H9 (cell line): ENCODE data around the gene KATNIP. TPM values are rescaled to one million over a fixed set of nuclear protein-coding genes. Genes with fewer than 3 reads are reported as not detected.

Source experiments
- DNase-seq: peaks from one replicate; pipeline ENCODE4 v3.0.0-alpha.2; 2017
- H2AFZ ChIP-seq: one replicate; pipeline ENCODE4 v1.6.1; 2013; ENCODE audit warnings: mild to moderate bottlenecking, low read length, control low read depth, moderate library complexity
- H2AK5ac ChIP-seq: 2 replicates; pipeline ENCODE4 v1.6.1; 2013; ENCODE audit warnings: low read length, control low read depth, mixed read lengths; ENCODE audit not compliant: insufficient read length
- H2BK120ac ChIP-seq: one replicate; pipeline ENCODE4 v1.6.1; 2013; ENCODE audit warnings: low read depth, mild to moderate bottlenecking, low read length, control low read depth, inconsistent platforms; ENCODE audit not compliant: poor library complexity, severe bottlenecking
- H2BK12ac ChIP-seq: 2 replicates; pipeline ENCODE4 v1.6.1; 2013; ENCODE audit warnings: low read length, control low read depth, mixed read lengths, low read depth; ENCODE audit not compliant: insufficient read length
- H2BK15ac ChIP-seq: 2 replicates; pipeline ENCODE4 v1.6.1; 2013; ENCODE audit warnings: low read depth, low read length, control low read depth
- H2BK20ac ChIP-seq: one replicate; pipeline ENCODE4 v1.6.1; 2013; ENCODE audit warnings: low read depth, mild to moderate bottlenecking, low read length, control low read depth, inconsistent platforms; ENCODE audit not compliant: poor library complexity, severe bottlenecking
- H2BK5ac ChIP-seq: 2 replicates; pipeline ENCODE4 v1.6.1; 2013; ENCODE audit warnings: low read length, control low read depth, mixed read lengths; ENCODE audit not compliant: insufficient read length
- H3K14ac ChIP-seq: 2 replicates; pipeline ENCODE4 v1.6.1; 2013; ENCODE audit warnings: low read length, control low read depth; ENCODE audit not compliant: insufficient read depth
- H3K18ac ChIP-seq: 2 replicates; pipeline ENCODE4 v1.6.1; 2013; ENCODE audit warnings: low read depth, mild to moderate bottlenecking, mixed read lengths, low read length, control low read depth; ENCODE audit not compliant: insufficient read length
- H3K23ac ChIP-seq: 2 replicates; pipeline ENCODE4 v1.6.1; 2013; ENCODE audit warnings: low read length, control low read depth, mixed read lengths, low read depth; ENCODE audit not compliant: insufficient read length
- H3K23me2 ChIP-seq: 2 replicates; pipeline ENCODE4 v1.6.1; 2013; ENCODE audit warnings: low read depth, mild to moderate bottlenecking, mixed read lengths, low read length, control low read depth; ENCODE audit not compliant: insufficient read length, poor library complexity, severe bottlenecking
- H3K27ac ChIP-seq: 2 replicates; pipeline ENCODE4 v1.5.1; 2013; ENCODE audit warnings: low read length, control low read depth, mixed read lengths, low read depth; ENCODE audit not compliant: insufficient read length
- H3K27me3 ChIP-seq: 2 replicates; pipeline ENCODE4 v1.6.1; 2013; ENCODE audit warnings: low read length, control low read depth, inconsistent platforms; ENCODE audit not compliant: insufficient read depth
- H3K4ac ChIP-seq: 2 replicates; pipeline ENCODE4 v1.6.1; 2013; ENCODE audit warnings: low read depth, mild to moderate bottlenecking, control low read depth, inconsistent platforms, low read length, moderate library complexity
- H3K4me1 ChIP-seq: 2 replicates; pipeline ENCODE4 v1.6.1; 2013; ENCODE audit warnings: low read length, control low read depth, inconsistent platforms; ENCODE audit not compliant: insufficient read depth
- H3K4me2 ChIP-seq: 2 replicates; pipeline ENCODE4 v1.6.1; 2013; ENCODE audit warnings: low read length, control low read depth, mixed read lengths; ENCODE audit not compliant: insufficient read length, insufficient read depth
- H3K56ac ChIP-seq: 2 replicates; pipeline ENCODE4 v1.6.1; 2013; ENCODE audit warnings: low read depth, mild to moderate bottlenecking, mixed read lengths, low read length, control low read depth; ENCODE audit not compliant: insufficient read length
- H3K79me1 ChIP-seq: 2 replicates; pipeline ENCODE4 v1.6.1; 2013; ENCODE audit warnings: low read depth, mild to moderate bottlenecking, moderate library complexity, low read length, control low read depth, inconsistent platforms; ENCODE audit not compliant: insufficient read depth, poor library complexity, severe bottlenecking
- H3K79me2 ChIP-seq: 2 replicates; pipeline ENCODE4 v1.6.1; 2013; ENCODE audit warnings: low read length, control low read depth, inconsistent platforms; ENCODE audit not compliant: insufficient read depth
- H3K9ac ChIP-seq: 2 replicates; pipeline ENCODE4 v1.6.1; 2013; ENCODE audit warnings: low read length, control low read depth, mixed read lengths; ENCODE audit not compliant: insufficient read length; ENCODE audit errors: extremely low read depth
- H3K9me3 ChIP-seq: one replicate; pipeline ENCODE4 v1.6.1; 2013; ENCODE audit warnings: low read depth, low read length, inconsistent platforms; ENCODE audit not compliant: control insufficient read depth
- H3T11ph ChIP-seq: one replicate; pipeline ENCODE4 v1.6.1; 2013; ENCODE audit warnings: mild to moderate bottlenecking, low read length, control low read depth, inconsistent platforms
- H4K20me1 ChIP-seq: one replicate; pipeline ENCODE4 v1.6.1; 2013; ENCODE audit not compliant: control insufficient read depth, insufficient read length, insufficient read depth
- H4K5ac ChIP-seq: 2 replicates; pipeline ENCODE4 v1.6.1; 2013; ENCODE audit warnings: low read depth, mild to moderate bottlenecking, mixed read lengths, low read length, control low read depth; ENCODE audit not compliant: insufficient read length
- H4K8ac ChIP-seq: replicated peaks from 2 replicates; pipeline ENCODE4 v1.6.1; 2013; ENCODE audit warnings: low read length, control low read depth, mixed read lengths, low read depth; ENCODE audit not compliant: insufficient read length
- H4K91ac ChIP-seq: 2 replicates; pipeline ENCODE4 v1.6.1; 2013; ENCODE audit warnings: low read depth, mild to moderate bottlenecking, moderate library complexity, mixed read lengths, low read length, control low read depth; ENCODE audit not compliant: insufficient read length
- H3K27ac Mint-ChIP-seq, 3 experiments: 2 replicates in 2 of 3; 3 replicates in 1 of 3; pipeline ENCODE4 v1.8.0; 2020 to 2021; ENCODE audit warnings: mixed read lengths in 3 of 3, mild to moderate bottlenecking in 1 of 3, moderate library complexity in 1 of 3
- H3K27me3 Mint-ChIP-seq: 2 replicates; pipeline ENCODE4 v1.8.0; 2021; ENCODE audit warnings: low read depth, mild to moderate bottlenecking, moderate library complexity, mixed read lengths
- H3K36me3 Mint-ChIP-seq, 3 experiments: 2 replicates in 2 of 3; 3 replicates in 1 of 3; pipeline ENCODE4 v1.8.0; 2020 to 2021; ENCODE audit warnings: low read depth in 3 of 3, mixed read lengths in 3 of 3; ENCODE audit not compliant: insufficient read depth in 1 of 3
- H3K4me1 Mint-ChIP-seq, 2 experiments: 2 replicates each; pipeline ENCODE4 v1.8.0; 2020; ENCODE audit warnings: mixed read lengths in 2 of 2
- H3K4me3 Mint-ChIP-seq, 2 experiments: 2 replicates in 1 of 2; 3 replicates in 1 of 2; pipeline ENCODE4 v1.8.0; 2020 to 2021; ENCODE audit warnings: mild to moderate bottlenecking in 2 of 2, mixed read lengths in 2 of 2, moderate library complexity in 1 of 2
- H3K9me3 Mint-ChIP-seq, 2 experiments: 2 replicates in 1 of 2; 3 replicates in 1 of 2; pipeline ENCODE4 v1.8.0; 2020; ENCODE audit warnings: mild to moderate bottlenecking in 2 of 2, mixed read lengths in 2 of 2, moderate library complexity in 1 of 2
- CTCF ChIP-seq: fragments of 200-600 bp; sonication (generic); conservative IDR thresholded peaks from 3 replicates; pipeline ENCODE4 v1.8.0; 2021; ENCODE audit warnings: antibody characterized with exemption, mild to moderate bottlenecking
- WGBS: extraction: QIAGEN DNeasy Blood & Tissue Kit; methylation state at CpG from one replicate; pipeline ENCODE4 v1.1.7; 2013; ENCODE audit warnings: missing lambda C conversion rate, low lambda C conversion rate, mixed read lengths; ENCODE audit not compliant: insufficient read length; ENCODE audit errors: extremely low coverage; 5-methylcytosine and 5-hydroxymethylcytosine counted together
- total RNA-seq: library from RNA; stranded (reverse); gene quantifications from 2 replicates; pipeline ENCODE4 v1.2.1, GENCODE V29; 2021

The KATNIP gene
- total RNA-seq, 1 experiment from 2014 or later, result 13.2 TPM

GRCh38 chr16:27566417-27566816 lies 16.5 kb downstream of the KATNIP start:
- no peak overlapping the region for H3T11ph ChIP-seq
- H4K5ac ChIP-seq, result no peak overlapping the region
- H3K4ac ChIP-seq, result no peak overlapping the region
- H3K9me3 ChIP-seq, result no peaks in the 10 kb centered on the region
- Mint-ChIP-seq H3K27ac (no peak overlapping the region), H3K27me3 (no peaks in the 10 kb centered on the region), H3K4me1 (no peaks in the 10 kb centered on the region), H3K36me3 (no peaks in the 10 kb centered on the region), H3K9me3 (no peaks in the 10 kb centered on the region), H3K4me3 (no peak overlapping the region)
- H4K8ac ChIP-seq, result no peak overlapping the region
- H3K14ac ChIP-seq, result no peak overlapping the region
- no peak overlapping the region for H2BK5ac ChIP-seq
- no peak overlapping the region for H2BK12ac ChIP-seq
- no peaks in the 10 kb centered on the region for H3K4me1 ChIP-seq
- no peak overlapping the region for H2BK15ac ChIP-seq
- TF ChIP-seq CTCF, result no peak
- DNase-seq, result no peak
- no peak overlapping the region for H3K4me2 ChIP-seq
- H3K79me2 ChIP-seq, result no peaks in the 10 kb centered on the region
- no peak overlapping the region for H2AK5ac ChIP-seq
- no peak overlapping the region for H2BK120ac ChIP-seq
- H3K79me1 ChIP-seq, result no peaks in the 10 kb centered on the region
- no peak overlapping the region for H3K23ac ChIP-seq
- H3K27me3 ChIP-seq, result no peaks in the 10 kb centered on the region
- no peak overlapping the region for H4K91ac ChIP-seq
- H3K27ac ChIP-seq, result no peak overlapping the region
- no peak overlapping the region for H2BK20ac ChIP-seq
- H3K18ac ChIP-seq, result no peak overlapping the region
- H4K20me1 ChIP-seq, result no peaks in the 10 kb centered on the region
- WGBS, result no CpG with 5 or more reads among the region's 6 CpGs
- H3K56ac ChIP-seq, result no peak overlapping the region
- H3K23me2 ChIP-seq, result no peaks in the 10 kb centered on the region
- no peak overlapping the region for H2AFZ ChIP-seq
- no peak overlapping the region for H3K9ac ChIP-seq
